GM21360 (cell line): Measurements from ENCODE around the gene DPY19L3.
"Not testable (repeated sequence)": the region's sequence is repeated elsewhere in the genome, so short reads cannot be mapped to it uniquely, and the experiment has no call there.

Experiments used
- ATAC-seq: cut with Tn5 transposase; IDR thresholded peaks from one replicate; pipeline ENCODE4 v1.9.1; 2021; ENCODE audit warnings: mild to moderate bottlenecking, moderate library complexity; ENCODE audit not compliant: unreplicated experiment

Gene DPY19L3

GRCh38 chr19:32498648-32499200 lies 93.2 kb downstream of the DPY19L3 start:
- ATAC-seq = no peak

- not testable (repeated sequence) for ATAC-seq
Observed at GRCh38 chr19:32512498-32512897, 106.9 kb downstream of the DPY19L3 start.

GRCh38 chr19:32519023-32519422 lies 113.5 kb downstream of the DPY19L3 start:
- ATAC-seq = no peak

GRCh38 chr19:32522967-32523366 lies 117.4 kb downstream of the DPY19L3 start:
- no peak for ATAC-seq

GRCh38 chr19:32526895-32527294 lies 121.3 kb downstream of the DPY19L3 start:
- ATAC-seq = no peak

- ATAC-seq = no peak
Observed at GRCh38 chr19:32530773-32531172, 125.2 kb downstream of the DPY19L3 start.

GRCh38 chr19:32532233-32532632 lies 126.7 kb downstream of the DPY19L3 start:
- ATAC-seq = no peak
